ENCODE data around the gene DNAJC17. TPM values are rescaled to one million over a fixed set of nuclear protein-coding genes. Genes with fewer than 3 reads are reported as not detected.
A peak's percentile ranks its signal among the peaks of the same experiment; 100 is the strongest.

The DNAJC17 gene
- total and polyA plus RNA-seq, 2 of the 13 experiments (the other 11 are each of a cell fraction or from before 2014, with no cell fraction given): 22.2 to 26.5 TPM

GRCh38 chr15:40763801-40764628, 43.3 kb downstream of the DNAJC17 start, which contains the start of gene GCHFR (continued):
- peak; percentile 62; the same call in 1 of the 2 replicates for TF ChIP-seq HNRNPL (IDR thresholded peaks at IDR 0.05; ENCODE audit: low read depth, low read length)
- peak; percentile 49 for TF ChIP-seq RARA (CRISPR knock-in tag; IDR thresholded peaks at IDR 0.05)
- peak; percentile 67 for TF ChIP-seq RAD21 (CRISPR knock-in tag; IDR thresholded peaks at IDR 0.05)
- TF ChIP-seq MTF1 (CRISPR knock-in tag; IDR thresholded peaks at IDR 0.05): 0 out of 2 replicates have a peak, but pooled peaks have one; percentile 36
- peak; percentile 79; the same call in 1 of the 2 replicates for TF ChIP-seq KMT2A (CRISPR knock-in tag; IDR thresholded peaks at IDR 0.05)
- TF ChIP-seq, protein P1, sequence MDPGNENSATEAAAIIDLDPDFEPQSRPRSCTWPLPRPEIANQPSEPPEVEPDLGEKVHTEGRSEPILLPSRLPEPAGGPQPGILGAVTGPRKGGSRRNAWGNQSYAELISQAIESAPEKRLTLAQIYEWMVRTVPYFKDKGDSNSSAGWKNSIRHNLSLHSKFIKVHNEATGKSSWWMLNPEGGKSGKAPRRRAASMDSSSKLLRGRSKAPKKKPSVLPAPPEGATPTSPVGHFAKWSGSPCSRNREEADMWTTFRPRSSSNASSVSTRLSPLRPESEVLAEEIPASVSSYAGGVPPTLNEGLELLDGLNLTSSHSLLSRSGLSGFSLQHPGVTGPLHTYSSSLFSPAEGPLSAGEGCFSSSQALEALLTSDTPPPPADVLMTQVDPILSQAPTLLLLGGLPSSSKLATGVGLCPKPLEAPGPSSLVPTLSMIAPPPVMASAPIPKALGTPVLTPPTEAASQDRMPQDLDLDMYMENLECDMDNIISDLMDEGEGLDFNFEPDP (CRISPR knock-in tag; conservative IDR thresholded peaks at IDR 0.05): peak; percentile 93; the same call in 1 of the 2 replicates
- peak; percentile 84 for TF ChIP-seq KDM5B (CRISPR knock-in tag; IDR thresholded peaks at IDR 0.05; ENCODE audit: borderline replicate concordance)
- TF ChIP-seq ZNF274 (CRISPR knock-in tag; IDR thresholded peaks at IDR 0.05): peak; percentile 69; the same call in 1 of the 2 replicates
- 0 out of 2 replicates have a peak, but pooled peaks have one; percentile 60 for TF ChIP-seq REPIN1 (CRISPR knock-in tag; IDR thresholded peaks at IDR 0.05; ENCODE audit: borderline replicate concordance, low read depth)
- peak; percentile 95; the same call in 1 of the 2 replicates for TF ChIP-seq ZNF678 (CRISPR knock-in tag; IDR thresholded peaks at IDR 0.05)
- TF ChIP-seq ZFP37 (CRISPR knock-in tag; IDR thresholded peaks at IDR 0.05; ENCODE audit: borderline replicate concordance): peak; percentile 16; the same call in 1 of the 2 replicates
- TF ChIP-seq, protein P2, sequence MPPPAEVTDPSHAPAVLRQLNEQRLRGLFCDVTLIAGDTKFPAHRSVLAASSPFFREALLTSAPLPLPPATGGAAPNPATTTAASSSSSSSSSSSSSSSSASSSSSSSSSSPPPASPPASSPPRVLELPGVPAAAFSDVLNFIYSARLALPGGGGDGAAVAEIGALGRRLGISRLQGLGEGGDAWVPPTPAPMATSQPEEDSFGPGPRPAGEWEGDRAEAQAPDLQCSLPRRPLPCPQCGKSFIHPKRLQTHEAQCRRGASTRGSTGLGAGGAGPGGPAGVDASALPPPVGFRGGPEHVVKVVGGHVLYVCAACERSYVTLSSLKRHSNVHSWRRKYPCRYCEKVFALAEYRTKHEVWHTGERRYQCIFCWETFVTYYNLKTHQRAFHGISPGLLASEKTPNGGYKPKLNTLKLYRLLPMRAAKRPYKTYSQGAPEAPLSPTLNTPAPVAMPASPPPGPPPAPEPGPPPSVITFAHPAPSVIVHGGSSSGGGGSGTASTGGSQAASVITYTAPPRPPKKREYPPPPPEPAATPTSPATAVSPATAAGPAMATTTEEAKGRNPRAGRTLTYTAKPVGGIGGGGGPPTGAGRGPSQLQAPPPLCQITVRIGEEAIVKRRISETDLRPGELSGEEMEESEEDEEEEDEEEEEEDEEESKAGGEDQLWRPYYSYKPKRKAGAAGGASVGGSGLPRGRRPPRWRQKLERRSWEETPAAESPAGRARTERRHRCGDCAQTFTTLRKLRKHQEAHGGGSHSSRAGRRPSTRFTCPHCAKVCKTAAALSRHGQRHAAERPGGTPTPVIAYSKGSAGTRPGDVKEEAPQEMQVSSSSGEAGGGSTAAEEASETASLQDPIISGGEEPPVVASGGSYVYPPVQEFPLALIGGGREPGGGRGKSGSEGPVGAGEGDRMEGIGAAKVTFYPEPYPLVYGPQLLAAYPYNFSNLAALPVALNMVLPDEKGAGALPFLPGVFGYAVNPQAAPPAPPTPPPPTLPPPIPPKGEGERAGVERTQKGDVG (CRISPR knock-in tag; IDR thresholded peaks at IDR 0.05; ENCODE audit: borderline replicate concordance): no peak
- peak; percentile 89 for TF ChIP-seq BORCS8-MEF2B (CRISPR knock-in tag; IDR thresholded peaks at IDR 0.05)
- TF ChIP-seq BRD4 (CRISPR knock-in tag; IDR thresholded peaks at IDR 0.05): no peak
- TF ChIP-seq ZNF891 (CRISPR knock-in tag; IDR thresholded peaks at IDR 0.05): peak; percentile 63; the same call in 1 of the 2 replicates
- peak; percentile 77 for TF ChIP-seq JARID2 (CRISPR knock-in tag; IDR thresholded peaks at IDR 0.05; ENCODE audit: insufficient replicate concordance)
- TF ChIP-seq RELA (CRISPR knock-in tag; IDR thresholded peaks at IDR 0.05): no peak
- TF ChIP-seq MIXL1 (CRISPR knock-in tag; IDR thresholded peaks at IDR 0.05): peak; percentile 12; the same call in 1 of the 2 replicates
- TF ChIP-seq MAF1 (CRISPR knock-in tag; IDR thresholded peaks at IDR 0.05; ENCODE audit: borderline replicate concordance): peak; percentile 86
- TF ChIP-seq TP53 (CRISPR knock-in tag; conservative IDR thresholded peaks at IDR 0.05): 0 out of 2 replicates have a peak, but pooled peaks have one; percentile 4
- TF ChIP-seq AKAP8 (CRISPR knock-in tag; IDR thresholded peaks at IDR 0.05): peak; percentile 97
- TF ChIP-seq SP5 (CRISPR knock-in tag; IDR thresholded peaks at IDR 0.05; ENCODE audit: borderline replicate concordance, low read depth): peak; percentile 52; the same call in 1 of the 2 replicates
- TF ChIP-seq ZEB1 (IDR thresholded peaks at IDR 0.05; ENCODE audit: insufficient replicate concordance, low read depth): peak; percentile 23
- no peak for TF ChIP-seq NFE2L2 (IDR thresholded peaks at IDR 0.05; ENCODE audit: low read length)
- TF ChIP-seq, protein P3, sequence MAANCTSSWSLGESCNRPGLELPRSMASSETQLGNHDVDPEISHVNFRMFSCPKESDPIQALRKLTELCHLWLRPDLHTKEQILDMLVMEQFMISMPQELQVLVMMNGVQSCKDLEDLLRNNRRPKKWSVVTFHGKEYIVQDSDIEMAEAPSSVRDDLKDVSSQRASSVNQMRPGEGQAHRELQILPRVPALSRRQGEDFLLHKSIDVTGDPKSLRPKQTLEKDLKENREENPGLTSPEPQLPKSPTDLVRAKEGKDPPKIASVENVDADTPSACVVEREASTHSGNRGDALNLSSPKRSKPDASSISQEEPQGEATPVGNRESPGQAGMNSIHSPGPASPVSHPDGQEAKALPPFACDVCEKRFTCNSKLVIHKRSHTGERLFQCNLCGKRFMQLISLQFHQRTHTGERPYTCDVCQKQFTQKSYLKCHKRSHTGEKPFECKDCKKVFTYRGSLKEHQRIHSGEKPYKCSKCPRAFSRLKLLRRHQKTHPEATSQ (CRISPR knock-in tag; IDR thresholded peaks at IDR 0.05; ENCODE audit: borderline replicate concordance): peak; percentile 59; the same call in 1 of the 2 replicates

Measured in HepG2 (cell line).